Activated naive CD4-positive, alpha-beta T cell treated with anti-CD3 and anti-CD28 coated beads for 36 hours (primary cell): ENCODE results near the gene POLR2J3. TPM values are rescaled to one million over a fixed set of nuclear protein-coding genes. Genes with fewer than 3 reads are reported as not detected.
"Not testable (repeated sequence)": the region's sequence is repeated elsewhere in the genome, so short reads cannot be mapped to it uniquely, and the experiment has no call there.

ENCODE experiments used
- CTCF ChIA-PET: fragments of 350-600 bp; sonication (Branson Sonifier 250); formaldehyde crosslinking; loops from one replicate; lab custom pipeline; 2021; ENCODE audit warnings: antibody characterized with exemption; lab: Charles Lee
- DNase-seq: peaks from one replicate; pipeline ENCODE4 v3.0.0-alpha.2; 2020
- H3K27ac Mint-ChIP-seq: one replicate; pipeline ENCODE4 v1.8.0; 2021; ENCODE audit warnings: mild to moderate bottlenecking, mixed read lengths
- H3K27me3 Mint-ChIP-seq: one replicate; pipeline ENCODE4 v1.8.0; 2021; ENCODE audit warnings: low read depth, mixed read lengths
- H3K36me3 Mint-ChIP-seq: one replicate; pipeline ENCODE4 v1.8.0; 2021; ENCODE audit warnings: low read depth, mixed read lengths
- H3K4me1 Mint-ChIP-seq: one replicate; pipeline ENCODE4 v1.8.0; 2021; ENCODE audit warnings: low read depth, mixed read lengths
- H3K4me3 Mint-ChIP-seq: one replicate; pipeline ENCODE4 v1.8.0; 2021; ENCODE audit warnings: mild to moderate bottlenecking, moderate library complexity, mixed read lengths
- H3K9me3 Mint-ChIP-seq: one replicate; pipeline ENCODE4 v1.8.0; 2021; ENCODE audit warnings: mixed read lengths
- intact Hi-C: fragments of 100-400 bp; cut with micrococcal nuclease; formaldehyde crosslinking; loops from one replicate; pipeline ENCODE4 v1.15.1; 2023
- total RNA-seq, 2 experiments: library from RNA; stranded (reverse); gene quantifications; one replicate each; pipeline ENCODE4 v1.2.3, GENCODE V29; 2021

The POLR2J3 gene
- 10 to 100 TPM; 15.3 to 15.5 TPM for total RNA-seq

GRCh38 chr7:102572261-102573239 is at the start of gene POLR2J3:
POLR2J3 (minus strand) TSS chr7:102572583; CDS start chr7:102572521, 62 bp downstream.
- peak within 1 kb of the TSS; percentile 89 for H3K4me3 Mint-ChIP-seq
- peak within 1 kb of the TSS; percentile 83 for H3K27ac Mint-ChIP-seq
- H3K4me1 Mint-ChIP-seq, H3K27me3 Mint-ChIP-seq, CTCF ChIA-PET, H3K36me3 Mint-ChIP-seq, intact Hi-C loops, H3K9me3 Mint-ChIP-seq: not testable (repeated sequence)
- DNase-seq: peak; percentile 94

DNA sequence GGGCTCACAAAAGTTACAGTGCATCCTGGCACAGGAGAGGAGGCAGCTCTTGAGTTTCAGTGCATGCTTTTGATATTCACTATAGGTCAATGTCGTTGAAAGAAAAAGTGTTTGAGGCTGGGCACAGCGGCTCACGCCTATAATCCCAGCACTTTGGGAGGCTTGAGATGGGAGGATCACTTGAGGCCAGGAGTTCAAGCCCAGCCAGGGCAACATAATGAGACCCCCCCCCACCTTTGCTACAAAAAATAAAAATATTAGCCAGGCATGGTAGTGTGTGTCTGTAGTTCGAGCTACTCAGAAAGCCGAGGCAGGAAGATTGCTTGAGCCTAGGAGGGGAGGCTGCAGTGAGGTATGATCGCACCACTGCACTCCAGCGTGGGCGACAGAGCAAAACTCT is 45.7 kb upstream of the POLR2J3 start:
- CTCF ChIA-PET, H3K9me3 Mint-ChIP-seq, H3K4me3 Mint-ChIP-seq, H3K27ac Mint-ChIP-seq, H3K36me3 Mint-ChIP-seq, H3K4me1 Mint-ChIP-seq, H3K27me3 Mint-ChIP-seq, intact Hi-C loops, DNase-seq: not testable (repeated sequence)

GRCh38 chr7:102616507-102617125 is 44.2 kb upstream of the POLR2J3 start, which contains the start of gene RASA4:
RASA4 (minus strand) TSS chr7:102616756; CDS start chr7:102616689, 67 bp downstream.
- H3K4me1 Mint-ChIP-seq, H3K4me3 Mint-ChIP-seq, H3K36me3 Mint-ChIP-seq, H3K27ac Mint-ChIP-seq, CTCF ChIA-PET, intact Hi-C loops, H3K9me3 Mint-ChIP-seq, H3K27me3 Mint-ChIP-seq: not testable (repeated sequence)
- peak; percentile 18 for DNase-seq

DNA sequence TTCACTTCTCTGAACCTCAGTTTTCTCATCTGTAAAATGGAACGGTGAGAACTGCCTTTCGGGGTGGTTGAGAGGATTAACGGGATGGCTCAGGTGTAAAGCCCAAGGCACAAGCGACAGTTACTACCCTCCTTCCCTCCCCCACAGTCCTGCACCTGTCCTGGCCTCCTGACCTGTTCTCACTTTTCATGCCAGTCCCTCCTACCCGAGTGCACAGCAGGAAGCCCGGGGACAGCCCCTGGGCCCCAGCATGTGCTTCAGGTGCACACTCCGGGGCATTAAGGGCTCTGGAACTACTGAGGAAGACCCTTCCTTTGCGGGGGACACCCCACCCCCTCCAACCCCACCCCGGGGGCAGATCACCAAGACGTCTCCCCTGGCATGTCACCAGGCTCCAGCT is 43.5 kb upstream of the POLR2J3 start:
- H3K36me3 Mint-ChIP-seq, H3K27me3 Mint-ChIP-seq, CTCF ChIA-PET, H3K27ac Mint-ChIP-seq, intact Hi-C loops, H3K4me1 Mint-ChIP-seq, DNase-seq, H3K4me3 Mint-ChIP-seq, H3K9me3 Mint-ChIP-seq: not testable (repeated sequence)

DNA sequence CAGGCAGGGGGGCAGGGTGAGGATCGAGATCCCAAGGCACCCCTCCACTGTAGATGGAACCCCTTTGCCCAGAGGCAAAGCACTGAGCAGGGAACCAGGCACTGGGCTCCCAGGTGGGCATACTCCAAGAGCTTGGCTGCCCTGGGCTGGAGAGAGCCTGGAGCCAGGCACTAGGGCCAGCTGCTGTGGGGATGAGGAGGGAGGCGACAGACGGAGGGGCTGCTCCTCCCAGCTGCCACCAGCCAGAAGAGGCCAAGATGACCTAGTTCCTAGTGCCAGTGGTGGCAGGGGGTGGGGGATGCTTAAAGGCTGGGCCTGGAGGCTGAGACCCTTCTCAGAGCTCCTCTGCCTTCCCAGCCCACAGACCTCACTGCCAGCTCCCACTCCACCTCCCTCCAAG is 42.5 kb upstream of the POLR2J3 start:
- H3K4me3 Mint-ChIP-seq, intact Hi-C loops, H3K9me3 Mint-ChIP-seq, DNase-seq, H3K36me3 Mint-ChIP-seq, H3K27me3 Mint-ChIP-seq, H3K4me1 Mint-ChIP-seq, H3K27ac Mint-ChIP-seq, CTCF ChIA-PET: not testable (repeated sequence)

DNA sequence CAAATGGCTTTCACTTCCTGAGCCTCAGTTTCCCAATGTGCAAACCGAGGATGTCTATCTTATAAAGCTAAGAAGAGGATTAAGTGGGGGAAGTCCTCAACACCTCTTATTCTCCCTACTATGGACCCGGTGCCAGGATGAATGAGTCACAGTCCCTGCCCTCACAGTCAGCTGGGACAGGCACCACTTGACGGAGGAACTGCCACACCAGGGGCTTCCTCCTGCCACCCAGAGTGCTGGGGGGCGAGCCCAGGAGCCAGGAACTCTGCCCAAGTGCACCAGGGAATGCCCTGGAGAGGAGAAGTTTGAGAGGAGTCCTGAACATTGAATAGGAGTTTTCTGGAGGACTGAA is 41.9 kb upstream of the POLR2J3 start:
- H3K27ac Mint-ChIP-seq, H3K27me3 Mint-ChIP-seq, H3K4me3 Mint-ChIP-seq, H3K4me1 Mint-ChIP-seq, CTCF ChIA-PET, H3K36me3 Mint-ChIP-seq, H3K9me3 Mint-ChIP-seq, intact Hi-C loops, DNase-seq: not testable (repeated sequence)

DNA sequence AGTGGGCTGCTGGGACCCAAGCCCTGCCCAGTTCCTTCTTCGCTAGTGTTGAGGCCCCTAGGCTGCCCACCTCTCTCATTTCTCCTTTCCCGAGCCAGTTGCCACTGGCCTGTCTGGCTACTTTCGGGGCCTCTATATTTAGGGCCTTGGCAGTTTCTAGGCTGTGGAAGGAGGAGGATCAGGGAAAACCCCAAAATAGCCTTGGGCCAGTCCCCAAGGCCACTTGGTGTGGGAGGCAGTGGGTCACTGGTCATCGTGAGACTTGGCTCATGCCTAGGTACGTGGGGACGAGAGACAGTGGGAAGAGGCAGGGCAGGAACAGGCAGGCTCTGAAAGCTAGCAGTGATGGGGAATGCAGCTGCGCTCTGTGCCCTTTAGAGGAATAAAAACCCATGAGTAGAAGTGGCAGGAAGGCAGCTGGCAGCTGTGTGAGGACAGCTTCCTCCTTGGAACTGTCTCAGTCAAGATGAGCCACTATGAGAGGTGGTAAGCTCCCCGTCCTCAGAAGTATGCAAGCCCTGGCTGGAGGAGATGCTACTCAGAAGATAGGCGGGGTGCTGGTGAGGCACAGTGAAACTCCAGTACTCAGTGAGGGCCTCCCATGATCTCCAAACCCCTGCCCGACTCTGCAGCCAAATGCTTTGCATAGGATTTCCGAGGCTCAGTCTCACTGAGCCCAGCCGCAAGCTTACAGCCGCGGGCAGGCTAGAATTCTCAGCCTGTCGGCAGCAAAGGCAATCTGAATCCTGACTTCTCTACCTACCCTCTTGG is 41.4 kb upstream of the POLR2J3 start:
- H3K36me3 Mint-ChIP-seq, H3K4me1 Mint-ChIP-seq, H3K27me3 Mint-ChIP-seq, CTCF ChIA-PET, DNase-seq, H3K9me3 Mint-ChIP-seq, H3K4me3 Mint-ChIP-seq, H3K27ac Mint-ChIP-seq, intact Hi-C loops: not testable (repeated sequence)

- H3K4me3 Mint-ChIP-seq, CTCF ChIA-PET, H3K36me3 Mint-ChIP-seq, H3K4me1 Mint-ChIP-seq, DNase-seq, H3K9me3 Mint-ChIP-seq, H3K27me3 Mint-ChIP-seq, H3K27ac Mint-ChIP-seq, intact Hi-C loops: not testable (repeated sequence)
Measured at GRCh38 chr7:102611675-102612325, 39.4 kb upstream of the POLR2J3 start.

GRCh38 chr7:102611013-102611674 is 38.8 kb upstream of the POLR2J3 start:
- H3K27me3 Mint-ChIP-seq, CTCF ChIA-PET, H3K9me3 Mint-ChIP-seq: not testable (repeated sequence)

DNA sequence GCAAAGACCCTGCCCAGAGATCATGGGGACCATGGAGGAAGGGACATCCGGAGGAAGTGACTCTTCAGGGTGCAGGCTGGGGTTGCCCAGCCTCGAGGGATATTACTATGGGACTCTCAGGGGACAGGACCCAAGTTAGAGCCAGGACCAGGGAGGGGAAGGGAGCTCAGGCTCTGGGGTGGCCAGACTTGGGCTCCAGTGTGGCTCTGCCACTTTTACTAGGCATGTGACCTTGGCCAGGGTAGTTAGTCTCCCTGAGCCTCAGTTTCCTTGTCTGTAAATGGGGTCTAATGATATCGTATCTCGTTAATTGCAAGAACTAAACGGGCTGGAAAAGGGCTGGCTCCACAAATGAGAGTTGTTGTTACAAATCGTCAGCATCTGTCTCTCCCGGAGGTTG is 38.1 kb upstream of the POLR2J3 start:
- H3K27me3 Mint-ChIP-seq, H3K36me3 Mint-ChIP-seq, H3K4me1 Mint-ChIP-seq, DNase-seq, H3K4me3 Mint-ChIP-seq, H3K9me3 Mint-ChIP-seq, H3K27ac Mint-ChIP-seq, CTCF ChIA-PET, intact Hi-C loops: not testable (repeated sequence)

More at GRCh38 chr7:102611013-102611674, 38.8 kb upstream of the POLR2J3 start:
- intact Hi-C loops, H3K27ac Mint-ChIP-seq, H3K4me3 Mint-ChIP-seq, DNase-seq, H3K4me1 Mint-ChIP-seq, H3K36me3 Mint-ChIP-seq: not testable (repeated sequence)

DNA sequence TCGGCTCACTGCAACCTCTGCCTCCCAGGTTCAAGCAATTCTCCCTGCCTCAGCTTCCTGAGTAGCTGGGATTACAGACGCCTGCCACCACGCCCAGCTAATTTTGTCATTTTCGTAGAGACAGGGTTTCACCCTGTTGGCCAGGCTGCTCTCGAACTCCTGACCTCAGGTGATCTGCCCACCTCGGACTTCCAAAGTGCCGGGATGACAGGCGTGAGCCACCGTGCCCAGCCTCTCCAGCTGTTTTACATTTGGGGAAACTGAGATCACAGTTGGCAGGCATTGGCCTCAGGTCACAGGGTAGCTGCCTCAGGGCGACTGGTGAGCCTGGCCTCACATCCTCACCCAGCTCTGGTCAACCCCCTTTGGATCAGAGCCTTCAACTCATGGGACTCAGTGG is 37.4 kb upstream of the POLR2J3 start:
- H3K4me3 Mint-ChIP-seq, H3K4me1 Mint-ChIP-seq, H3K36me3 Mint-ChIP-seq, intact Hi-C loops, H3K27ac Mint-ChIP-seq, DNase-seq, H3K9me3 Mint-ChIP-seq, CTCF ChIA-PET, H3K27me3 Mint-ChIP-seq: not testable (repeated sequence)

- H3K27me3 Mint-ChIP-seq, DNase-seq, H3K36me3 Mint-ChIP-seq, H3K9me3 Mint-ChIP-seq, CTCF ChIA-PET, H3K4me1 Mint-ChIP-seq, intact Hi-C loops, H3K27ac Mint-ChIP-seq, H3K4me3 Mint-ChIP-seq: not testable (repeated sequence)
Measured at GRCh38 chr7:102606848-102607247, 34.5 kb upstream of the POLR2J3 start.
